Ascending aorta (tissue), 2 donors: ENCODE data around the gene SIRT2. TPM values are rescaled to one million over a fixed set of nuclear protein-coding genes. Genes with fewer than 3 reads are reported as not detected.

Source experiments
- DNase-seq, 2 donors: peaks; one replicate each; pipeline ENCODE4 v3.0.0-alpha.2; 2019; ENCODE audit warnings: low spot score in 2 of 2
- H3K27ac ChIP-seq, 2 donors: fragments of 200-600 bp; sonication (generic); one replicate each; pipeline ENCODE4 v1.5.1; 2016 to 2017; ENCODE audit warnings: mild to moderate bottlenecking in 1 of 2
- H3K27me3 ChIP-seq: fragments of 200-600 bp; sonication (generic); one replicate; pipeline ENCODE4 v1.5.1; 2017
- H3K36me3 ChIP-seq, 2 donors: fragments of 200-600 bp; sonication (generic); one replicate each; pipeline ENCODE4 v1.5.1; 2016
- H3K4me1 ChIP-seq, 2 donors: fragments of 200-600 bp; sonication (generic); one replicate each; pipeline ENCODE4 v1.5.1; 2016 to 2017; ENCODE audit warnings: mild to moderate bottlenecking in 1 of 2
- H3K4me3 ChIP-seq, 2 donors: fragments of 200-600 bp; sonication (generic); one replicate each; pipeline ENCODE4 v1.5.1; 2016 to 2017; ENCODE audit warnings: mild to moderate bottlenecking in 1 of 2
- H3K9me3 ChIP-seq, 2 donors: fragments of 200-600 bp; sonication (generic); one replicate each; pipeline ENCODE4 v1.5.1; 2016
- intact Hi-C: fragments of 100-400 bp; cut with DNase I; formaldehyde crosslinking; loops from one replicate; pipeline ENCODE4 v1.15.1; 2023
- total RNA-seq: library from RNA; depleted of rRNA; stranded (reverse); fragments of >200 nt; gene quantifications from one replicate; pipeline ENCODE4 v1.1.0, GENCODE V29; 2016
- TF ChIP-seq, protein P1 (sequence below), 3 experiments: fragments of 200-600 bp in 2 of 3; fragments of 450-650 bp in 1 of 3; sonication (generic) in 2 of 3; IDR thresholded peaks; one replicate each; pipeline ENCODE4 v1.5.1; 2016 to 2019; ENCODE audit warnings: antibody characterized with exemption in 3 of 3, mild to moderate bottlenecking in 1 of 3, moderate library complexity in 1 of 3

Gene SIRT2
- total RNA-seq, 1 donor from 2014 or later: 53.1 TPM

DNA sequence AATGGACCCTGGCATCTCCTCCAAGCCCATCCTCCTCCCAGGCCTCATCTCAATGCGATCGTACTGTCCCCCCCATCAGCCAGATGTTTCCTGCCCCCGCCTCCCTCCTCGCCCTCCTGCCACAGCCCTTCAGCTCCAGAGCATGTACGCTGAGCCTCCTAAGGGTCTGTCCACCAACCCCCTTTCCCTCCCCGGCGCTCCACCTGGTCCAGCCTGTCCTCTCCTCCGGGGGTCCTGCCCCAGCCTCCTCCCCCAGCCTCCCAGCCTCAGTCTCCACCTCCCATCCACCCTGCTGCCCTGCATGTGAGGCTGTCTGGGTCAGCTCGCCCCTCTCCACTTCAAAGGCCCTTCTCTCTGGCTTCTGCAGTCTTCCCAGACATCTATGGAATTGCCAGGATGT lies 4.5 kb downstream of the SIRT2 start:
- intact Hi-C loops: loop anchor here (10.0 kb wide), 1 partner anchor 350 kb away; no protein-coding TSS in a partner anchor
- H3K4me1 ChIP-seq: peaks cover 6 to 8% of the 10 kb centered on the region in 2 donors
- no peak overlapping the region for H3K27ac ChIP-seq
- H3K9me3 ChIP-seq: no peaks in the 10 kb centered on the region
- no peak overlapping the region for H3K4me3 ChIP-seq
- TF ChIP-seq, protein P1, sequence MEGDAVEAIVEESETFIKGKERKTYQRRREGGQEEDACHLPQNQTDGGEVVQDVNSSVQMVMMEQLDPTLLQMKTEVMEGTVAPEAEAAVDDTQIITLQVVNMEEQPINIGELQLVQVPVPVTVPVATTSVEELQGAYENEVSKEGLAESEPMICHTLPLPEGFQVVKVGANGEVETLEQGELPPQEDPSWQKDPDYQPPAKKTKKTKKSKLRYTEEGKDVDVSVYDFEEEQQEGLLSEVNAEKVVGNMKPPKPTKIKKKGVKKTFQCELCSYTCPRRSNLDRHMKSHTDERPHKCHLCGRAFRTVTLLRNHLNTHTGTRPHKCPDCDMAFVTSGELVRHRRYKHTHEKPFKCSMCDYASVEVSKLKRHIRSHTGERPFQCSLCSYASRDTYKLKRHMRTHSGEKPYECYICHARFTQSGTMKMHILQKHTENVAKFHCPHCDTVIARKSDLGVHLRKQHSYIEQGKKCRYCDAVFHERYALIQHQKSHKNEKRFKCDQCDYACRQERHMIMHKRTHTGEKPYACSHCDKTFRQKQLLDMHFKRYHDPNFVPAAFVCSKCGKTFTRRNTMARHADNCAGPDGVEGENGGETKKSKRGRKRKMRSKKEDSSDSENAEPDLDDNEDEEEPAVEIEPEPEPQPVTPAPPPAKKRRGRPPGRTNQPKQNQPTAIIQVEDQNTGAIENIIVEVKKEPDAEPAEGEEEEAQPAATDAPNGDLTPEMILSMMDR (IDR thresholded peaks at IDR 0.05): no peak
- peaks cover 13 to 24% of the 10 kb centered on the region in 2 donors for H3K36me3 ChIP-seq
- no peaks in the 10 kb centered on the region for H3K27me3 ChIP-seq
- no peak for DNase-seq

DNA sequence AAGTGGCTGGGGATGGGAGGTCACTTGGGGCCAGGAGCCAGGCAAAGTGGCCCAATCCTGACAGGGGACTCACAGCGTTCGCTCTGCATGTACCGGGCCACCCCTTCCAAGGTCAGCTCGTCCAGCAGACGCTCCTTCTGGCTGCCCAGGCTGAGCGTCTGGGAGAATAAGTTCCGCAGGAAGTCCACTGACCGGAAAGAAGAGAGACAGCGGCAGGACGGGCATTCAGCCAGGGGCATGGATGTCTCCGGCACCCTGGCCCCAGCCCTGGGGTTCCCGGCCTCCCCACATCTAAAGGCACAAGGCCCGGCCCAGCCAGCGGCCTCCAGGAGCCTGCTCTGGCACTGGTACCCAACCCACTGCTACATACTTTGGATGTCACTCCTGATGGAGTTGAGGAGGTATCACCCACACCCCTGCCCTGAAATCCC lies 6.1 kb downstream of the SIRT2 start:
- H3K27ac ChIP-seq: no peak overlapping the region
- H3K36me3 ChIP-seq: peaks cover 29 to 40% of the 10 kb centered on the region in 2 donors

DNA sequence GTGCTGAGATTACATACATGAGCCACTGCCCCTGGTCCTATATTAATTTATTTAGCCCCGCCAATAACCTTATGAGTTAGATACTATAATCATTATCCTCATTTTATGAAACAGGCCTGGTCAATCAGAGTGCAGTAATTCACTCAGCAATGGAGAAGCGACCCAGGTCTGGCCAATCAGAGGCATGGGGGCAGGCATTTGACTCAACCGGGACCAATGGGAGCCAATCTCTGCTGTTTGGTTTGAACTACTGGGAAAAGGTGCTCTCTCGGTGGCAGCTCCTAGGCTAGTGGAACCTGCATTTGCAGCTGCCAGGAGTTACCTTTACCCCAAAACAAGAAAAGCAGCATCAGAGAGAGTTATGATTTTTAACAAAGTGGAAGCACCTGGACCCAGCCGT lies 6.6 kb downstream of the SIRT2 start:
- no peak for DNase-seq
- H3K36me3 ChIP-seq: peaks cover 34 to 45% of the 10 kb centered on the region in 2 donors
- intact Hi-C loops: loop anchor here (10.0 kb wide), 1 partner anchor 348 kb away; no protein-coding TSS in a partner anchor
- H3K4me1 ChIP-seq: no peaks in the 10 kb centered on the region
- no peak overlapping the region for H3K4me3 ChIP-seq
- TF ChIP-seq, protein P1 (IDR thresholded peaks at IDR 0.05): no peak
- no peak overlapping the region for H3K27ac ChIP-seq
- H3K9me3 ChIP-seq: no peaks in the 10 kb centered on the region
- no peaks in the 10 kb centered on the region for H3K27me3 ChIP-seq

More for the DNA sequence above, 6.1 kb downstream of the SIRT2 start:
- TF ChIP-seq, protein P1 (IDR thresholded peaks at IDR 0.05): no peak
- Histone ChIP-seq H3K27me3 (no peaks in the 10 kb centered on the region), H3K4me3 (no peak overlapping the region), H3K4me1 (peaks cover 3 to 4% of the 10 kb centered on the region in 2 donors), H3K9me3 (no peaks in the 10 kb centered on the region)
- DNase-seq: no peak
- intact Hi-C loops: loop anchor here (10.0 kb wide), 1 partner anchor 349 kb away; no protein-coding TSS in a partner anchor

DNA sequence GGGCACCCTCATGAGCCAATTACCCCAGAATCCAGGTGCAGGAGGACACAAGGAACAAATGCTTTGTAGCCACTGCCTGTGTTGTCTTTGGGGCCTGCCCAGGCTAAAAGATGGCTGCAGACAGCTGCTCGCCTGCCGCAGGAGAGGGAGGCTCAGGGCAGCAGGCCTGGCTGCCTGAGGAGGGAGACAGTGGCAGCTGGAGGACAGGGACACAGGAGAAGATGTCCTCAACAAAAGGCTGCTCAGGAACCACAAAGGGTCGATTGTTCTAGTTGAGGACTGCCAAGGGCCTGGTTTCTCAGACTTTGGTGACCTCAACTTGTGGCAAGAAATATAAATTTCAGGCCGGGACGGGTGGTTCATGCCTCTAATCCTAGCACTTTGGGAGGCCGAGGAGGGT lies 7.6 kb downstream of the SIRT2 start:
- Histone ChIP-seq H3K4me1 (no peaks in the 10 kb centered on the region), H3K4me3 (no peak overlapping the region), H3K27me3 (no peaks in the 10 kb centered on the region), H3K9me3 (no peaks in the 10 kb centered on the region), H3K36me3 (peaks cover 36 to 45% of the 10 kb centered on the region in 2 donors), H3K27ac (no peak overlapping the region)
- no peak for DNase-seq
- intact Hi-C loops: loop anchor here (10.0 kb wide), 1 partner anchor 347 kb away; no protein-coding TSS in a partner anchor
- TF ChIP-seq, protein P1 (IDR thresholded peaks at IDR 0.05): no peak

DNA sequence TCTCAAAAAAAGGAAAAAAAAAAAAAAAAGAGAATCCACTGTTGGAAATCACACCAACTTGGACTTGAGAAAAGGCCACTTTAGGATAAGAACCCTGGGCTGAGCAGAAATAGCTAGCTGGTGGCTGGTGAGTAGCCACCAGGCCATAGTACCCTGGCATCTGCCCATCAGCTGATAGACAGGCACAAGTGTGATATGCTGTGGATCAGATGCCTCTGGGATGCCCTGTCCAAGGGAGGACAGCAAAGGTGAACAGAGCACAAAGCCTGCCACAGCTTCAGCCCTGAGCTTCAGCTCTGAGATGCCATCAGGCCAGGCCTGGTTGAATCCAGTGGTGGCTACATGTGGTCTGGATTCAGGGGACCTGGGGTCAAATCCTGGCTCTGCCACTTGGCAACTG lies 8.7 kb downstream of the SIRT2 start:
- H3K4me1 ChIP-seq: no peaks in the 10 kb centered on the region
- no peaks in the 10 kb centered on the region for H3K27me3 ChIP-seq
- no peaks in the 10 kb centered on the region for H3K9me3 ChIP-seq
- no peak for DNase-seq
- TF ChIP-seq, protein P1 (IDR thresholded peaks at IDR 0.05): no peak
- no peak overlapping the region for H3K27ac ChIP-seq
- intact Hi-C loops: loop anchor here (10.0 kb wide), 1 partner anchor 346 kb away; no protein-coding TSS in a partner anchor
- H3K4me3 ChIP-seq: no peak overlapping the region
- H3K36me3 ChIP-seq: peaks cover 36 to 51% of the 10 kb centered on the region in 2 donors
